PC-9 (cell line): Measurements from ENCODE around the gene NCAPH2. TPM values are rescaled to one million over a fixed set of nuclear protein-coding genes. Genes with fewer than 3 reads are reported as not detected.
A peak's percentile ranks its signal among the peaks of the same experiment; 100 is the strongest.

Source experiments
- BruUV-seq: library from RNA; stranded (reverse); fragments of 400-500 nt; replicated peaks from 2 replicates; lab custom pipeline; 2021; lab: Mats Ljungman, UMichigan
- CTCF ChIA-PET: fragments of 300-600 bp; sonication (Branson Sonifier 250); formaldehyde crosslinking; loops from one replicate; lab custom pipeline; 2022; ENCODE audit warnings: antibody characterized with exemption; lab: Charles Lee
- POLR2A ChIA-PET: fragments of 300-600 bp; sonication (Branson Sonifier 250); formaldehyde crosslinking; loops from one replicate; lab custom pipeline; 2022; ENCODE audit warnings: antibody characterized with exemption; ENCODE audit not compliant: unreplicated experiment; lab: Charles Lee
- DNase-seq, 2 experiments: peaks; one replicate each; pipeline versions ENCODE4 v3.0.0 to v3.0.0-alpha.2; 2015 to 2022; ENCODE audit warnings: mixed read lengths in 1 of 2
- H2AFZ ChIP-seq: fragments of 200-600 bp; sonication (generic); 2 replicates; pipeline ENCODE4 v1.8.1; 2017; ENCODE audit warnings: antibody characterized with exemption
- H3F3A ChIP-seq: fragments of 200-600 bp; sonication (generic); 2 replicates; pipeline ENCODE4 v1.8.1; 2017; ENCODE audit warnings: antibody characterized with exemption, mild to moderate bottlenecking, low read depth; ENCODE audit not compliant: insufficient read depth
- H3K27ac ChIP-seq: fragments of 200-600 bp; sonication (generic); 2 replicates; pipeline ENCODE4 v1.6.1; 2016; ENCODE audit warnings: mixed run types
- H3K27me3 ChIP-seq: fragments of 200-600 bp; sonication (generic); 2 replicates; pipeline ENCODE4 v1.6.1; 2016; ENCODE audit warnings: low read depth, mixed run types; ENCODE audit not compliant: insufficient read depth
- H3K36me3 ChIP-seq: fragments of 200-600 bp; sonication (generic); 2 replicates; pipeline ENCODE4 v1.6.1; 2016; ENCODE audit warnings: low read depth, mixed run types
- H3K4me1 ChIP-seq: fragments of 200-600 bp; sonication (generic); replicated peaks from 2 replicates; pipeline ENCODE4 v1.6.1; 2016; ENCODE audit warnings: mixed run types; ENCODE audit not compliant: insufficient read depth
- H3K4me2 ChIP-seq: fragments of 200-600 bp; sonication (generic); 2 replicates; pipeline ENCODE4 v1.6.1; 2017; ENCODE audit warnings: mixed run types
- H3K4me3 ChIP-seq: fragments of 200-600 bp; sonication (generic); 2 replicates; pipeline ENCODE4 v1.6.1; 2016; ENCODE audit warnings: mixed run types
- H3K79me2 ChIP-seq: fragments of 200-600 bp; sonication (generic); 2 replicates; pipeline ENCODE4 v1.6.1; 2017; ENCODE audit warnings: low read depth, mixed run types
- H3K9me2 ChIP-seq: fragments of 200-600 bp; sonication (generic); 2 replicates; pipeline ENCODE4 v1.8.1; 2017; ENCODE audit warnings: mild to moderate bottlenecking; ENCODE audit not compliant: insufficient read depth
- H3K9me3 ChIP-seq: fragments of 200-600 bp; sonication (generic); 2 replicates; pipeline ENCODE4 v1.8.1; 2016; ENCODE audit warnings: low read depth; ENCODE audit not compliant: insufficient read depth
- H4K20me1 ChIP-seq: fragments of 200-600 bp; sonication (generic); 2 replicates; pipeline ENCODE4 v1.8.1; 2017; ENCODE audit not compliant: insufficient read depth
- EZH2 ChIP-seq: fragments of 200-600 bp; sonication (generic); IDR thresholded peaks from 2 replicates; pipeline ENCODE4 v1.8.0; 2017; ENCODE audit warnings: antibody characterized with exemption, low read depth
- intact Hi-C: fragments of 100-400 bp; cut with micrococcal nuclease; formaldehyde crosslinking; loops from one replicate; pipeline ENCODE4 v1.10.0; 2022; ENCODE audit not compliant: unreplicated experiment
- total RNA-seq: library from RNA; stranded (reverse); gene quantifications from 2 replicates; pipeline ENCODE4 v1.2.3, GENCODE V29; 2021
- TF ChIP-seq, protein P1 (sequence below): fragments of 200-600 bp; sonication (generic); conservative IDR thresholded peaks from 2 replicates; pipeline ENCODE4 v1.6.1; 2017; ENCODE audit warnings: mixed run types, antibody characterized with exemption, mild to moderate bottlenecking, moderate library complexity

The NCAPH2 gene
- total RNA-seq, 1 experiment from 2014 or later: 58.8 TPM

DNA sequence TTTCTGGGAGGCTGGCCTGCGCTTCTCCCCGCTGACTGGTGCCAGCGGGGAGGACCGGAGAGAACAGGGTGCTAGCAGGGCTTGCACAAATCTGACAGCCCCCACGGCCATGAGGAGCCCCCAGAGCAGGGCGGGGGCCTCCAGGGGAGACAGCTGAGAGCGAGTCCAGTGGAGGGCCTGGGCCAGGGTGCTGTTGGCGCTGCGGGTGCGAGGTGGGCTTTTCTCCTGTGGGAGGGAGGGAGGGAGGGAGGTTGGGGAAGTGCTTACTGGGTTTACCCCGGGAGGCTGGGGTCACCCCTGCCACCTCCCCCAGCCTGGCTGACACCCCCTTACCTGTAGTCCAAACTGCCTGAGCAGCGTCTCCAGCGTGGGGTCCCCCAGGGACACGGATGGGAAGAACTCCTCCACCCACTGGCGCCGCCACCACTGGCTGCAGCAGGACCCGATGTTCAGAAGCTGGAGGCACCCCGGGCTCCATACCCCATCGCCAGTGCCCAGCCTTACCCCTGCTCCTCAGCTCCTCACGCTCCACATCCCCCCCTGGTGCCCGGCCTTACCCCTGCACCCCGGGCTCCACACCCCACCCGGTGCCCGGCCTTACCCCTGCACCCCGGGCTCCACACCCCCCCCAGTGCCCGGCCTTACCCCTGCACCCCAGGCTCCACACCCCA lies 4.4 kb upstream of the NCAPH2 start:
- no peak overlapping the region for H3K4me2 ChIP-seq
- H3K27me3 ChIP-seq: no peaks in the 10 kb centered on the region
- DNase-seq: no peak
- TF ChIP-seq, protein P1, sequence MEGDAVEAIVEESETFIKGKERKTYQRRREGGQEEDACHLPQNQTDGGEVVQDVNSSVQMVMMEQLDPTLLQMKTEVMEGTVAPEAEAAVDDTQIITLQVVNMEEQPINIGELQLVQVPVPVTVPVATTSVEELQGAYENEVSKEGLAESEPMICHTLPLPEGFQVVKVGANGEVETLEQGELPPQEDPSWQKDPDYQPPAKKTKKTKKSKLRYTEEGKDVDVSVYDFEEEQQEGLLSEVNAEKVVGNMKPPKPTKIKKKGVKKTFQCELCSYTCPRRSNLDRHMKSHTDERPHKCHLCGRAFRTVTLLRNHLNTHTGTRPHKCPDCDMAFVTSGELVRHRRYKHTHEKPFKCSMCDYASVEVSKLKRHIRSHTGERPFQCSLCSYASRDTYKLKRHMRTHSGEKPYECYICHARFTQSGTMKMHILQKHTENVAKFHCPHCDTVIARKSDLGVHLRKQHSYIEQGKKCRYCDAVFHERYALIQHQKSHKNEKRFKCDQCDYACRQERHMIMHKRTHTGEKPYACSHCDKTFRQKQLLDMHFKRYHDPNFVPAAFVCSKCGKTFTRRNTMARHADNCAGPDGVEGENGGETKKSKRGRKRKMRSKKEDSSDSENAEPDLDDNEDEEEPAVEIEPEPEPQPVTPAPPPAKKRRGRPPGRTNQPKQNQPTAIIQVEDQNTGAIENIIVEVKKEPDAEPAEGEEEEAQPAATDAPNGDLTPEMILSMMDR: peak; percentile 32; the same call in 1 of the 2 replicates
- TF ChIP-seq EZH2: no peak
- no TSS peak for BruUV-seq
- peaks cover 10% of the 10 kb centered on the region for H3K79me2 ChIP-seq
- no peak overlapping the region for H2AFZ ChIP-seq
- H3K9me3 ChIP-seq: no peaks in the 10 kb centered on the region
- intact Hi-C loops: no loop called here
- ChIA-PET CTCF (interaction anchor here (0.5 to 0.6 kb wide), 3 partner anchors 29 to 123 kb away, joined by 3 to 16 read pairs (median 3); no protein-coding TSS in a partner anchor), POLR2A (interaction anchor here (0.6 kb wide), 1 partner anchor 498 kb away, joined by 10 read pairs; no protein-coding TSS in a partner anchor)
- H3K9me2 ChIP-seq: no peaks in the 10 kb centered on the region
- H3F3A ChIP-seq: peaks cover 30% of the 10 kb centered on the region
- H3K4me3 ChIP-seq: no peak overlapping the region
- H3K4me1 ChIP-seq: peaks cover 9% of the 10 kb centered on the region
- H4K20me1 ChIP-seq: 0 out of 2 replicates have a peak, but pooled peaks cover 3% of the 10 kb centered on the region
- no peak overlapping the region for H3K27ac ChIP-seq
- 0 out of 2 replicates have a peak, but pooled peaks cover 5% of the 10 kb centered on the region for H3K36me3 ChIP-seq

DNA sequence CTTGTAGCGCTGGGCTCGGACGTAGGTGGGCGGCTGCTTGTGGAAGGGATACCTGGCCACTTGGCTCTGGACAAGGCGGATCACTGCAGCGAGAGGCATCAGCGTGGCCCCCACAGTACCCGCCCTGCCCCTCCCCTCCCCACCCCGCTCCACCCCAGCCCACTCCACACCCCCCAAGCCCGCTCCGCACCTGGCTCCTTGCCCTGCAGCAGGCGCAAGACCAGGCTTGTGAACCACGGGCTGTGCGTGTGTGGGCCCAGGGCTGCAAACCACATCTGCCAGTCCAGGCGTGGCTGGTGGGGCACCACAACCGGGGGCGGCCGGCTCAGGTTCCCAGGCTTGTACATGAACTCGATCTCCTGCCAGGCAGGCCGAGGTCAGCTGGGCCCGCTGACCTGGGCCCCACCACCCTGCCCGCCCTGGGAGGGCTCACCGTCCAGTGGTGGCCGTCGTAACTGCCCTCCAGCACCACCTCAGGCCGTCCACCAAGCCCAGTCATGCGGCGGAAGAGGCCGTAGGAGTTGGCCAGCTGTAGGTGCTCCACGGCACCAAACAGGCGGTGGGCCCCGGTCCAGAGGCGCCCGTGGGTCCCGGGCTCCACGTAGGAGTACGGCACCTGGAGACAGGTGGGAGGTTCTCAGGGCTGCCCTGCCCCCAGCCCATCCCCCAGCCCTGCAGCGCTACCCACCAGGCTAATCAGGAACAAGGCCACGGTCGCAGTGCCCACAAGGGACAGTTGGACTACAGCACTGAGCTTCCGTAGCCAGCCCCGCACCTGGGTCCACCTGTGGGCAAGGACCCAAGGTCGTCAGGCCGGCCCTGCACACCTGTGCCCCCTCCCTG lies 3.4 kb upstream of the NCAPH2 start:
- no TSS peak for BruUV-seq
- peaks cover 17% of the 10 kb centered on the region for H3K4me1 ChIP-seq
- TF ChIP-seq, protein P1: no peak
- no peak for TF ChIP-seq EZH2
- H3K9me3 ChIP-seq: no peaks in the 10 kb centered on the region
- H2AFZ ChIP-seq: no peak overlapping the region
- intact Hi-C loops: loop anchor here (5.0 kb wide), 2 partner anchors 78 to 162 kb away; partner anchors contain the start of genes CHKB and PPP6R2
- no peak overlapping the region for H3K4me3 ChIP-seq
- H3F3A ChIP-seq: peaks cover 22% of the 10 kb centered on the region; the same call in 1 of the 2 replicates
- no peaks in the 10 kb centered on the region for H3K27me3 ChIP-seq
- ChIA-PET CTCF (interaction anchor here (0.5 kb wide), 1 partner anchor 53 kb away, joined by 16 read pairs; no protein-coding TSS in a partner anchor), POLR2A (no interaction called here)
- 0 out of 2 replicates have a peak, but pooled peaks cover 5% of the 10 kb centered on the region for H3K36me3 ChIP-seq
- H4K20me1 ChIP-seq: peaks cover 3% of the 10 kb centered on the region; the same call in 1 of the 2 replicates
- no peaks in the 10 kb centered on the region for H3K9me2 ChIP-seq
- peaks cover 19% of the 10 kb centered on the region for H3K79me2 ChIP-seq
- H3K27ac ChIP-seq: no peak overlapping the region
- DNase-seq: no peak
- no peak overlapping the region for H3K4me2 ChIP-seq

DNA sequence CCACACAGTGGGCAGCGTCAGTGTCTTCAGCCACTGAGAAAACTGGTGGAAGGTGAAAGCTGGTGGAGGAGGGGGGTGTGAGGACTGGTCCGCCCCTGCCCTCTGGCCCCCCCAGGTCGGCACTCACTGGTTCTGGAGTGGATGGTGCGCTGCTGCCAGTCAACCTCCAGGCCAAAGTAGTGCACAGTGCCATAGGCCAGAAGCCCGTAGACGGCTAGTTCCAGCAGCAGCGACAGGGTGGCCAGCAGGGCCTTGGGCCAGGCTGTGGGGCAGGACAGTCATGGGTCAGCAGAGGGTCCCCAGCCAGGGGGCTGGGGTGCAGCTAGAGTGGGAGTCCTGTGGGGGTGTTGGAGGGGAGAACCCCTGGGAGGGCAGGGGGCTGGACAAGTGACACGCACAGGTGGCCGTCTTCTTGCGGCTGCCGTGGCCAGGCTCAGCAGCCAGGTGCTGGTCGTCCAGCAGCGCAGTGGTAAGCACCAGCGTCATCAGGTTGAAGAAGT lies 2.7 kb upstream of the NCAPH2 start:
- CTCF ChIA-PET: no interaction called here
- Histone ChIP-seq H3K27me3 (no peaks in the 10 kb centered on the region), H3F3A (peaks cover 16% of the 10 kb centered on the region; the same call in 1 of the 2 replicates), H3K36me3 (0 out of 2 replicates have a peak, but pooled peaks cover 5% of the 10 kb centered on the region), H3K79me2 (peaks cover 27% of the 10 kb centered on the region), H3K4me1 (peaks cover 19% of the 10 kb centered on the region), H3K9me2 (no peaks in the 10 kb centered on the region), H3K4me3 (no peak overlapping the region), H3K9me3 (no peaks in the 10 kb centered on the region), H2AFZ (no peak overlapping the region), H4K20me1 (peaks cover 5% of the 10 kb centered on the region; the same call in 1 of the 2 replicates), H3K27ac (no peak overlapping the region), H3K4me2 (no peak overlapping the region)
- intact Hi-C loops: loop anchor here (5.0 kb wide), 2 partner anchors 77 to 163 kb away; partner anchors contain the start of genes CHKB and PPP6R2
- TSS peak; percentile 19 for BruUV-seq
- no peak for TF ChIP-seq EZH2
- TF ChIP-seq, protein P1: no peak
- POLR2A ChIA-PET: no interaction called here
- DNase-seq: no peak
